ENCODE measurements around the gene TRAT1. TPM values are rescaled to one million over a fixed set of nuclear protein-coding genes. Genes with fewer than 3 reads are reported as not detected.

The TRAT1 gene
- total RNA-seq, 1 experiment from 2014 or later, result not detected

DNA sequence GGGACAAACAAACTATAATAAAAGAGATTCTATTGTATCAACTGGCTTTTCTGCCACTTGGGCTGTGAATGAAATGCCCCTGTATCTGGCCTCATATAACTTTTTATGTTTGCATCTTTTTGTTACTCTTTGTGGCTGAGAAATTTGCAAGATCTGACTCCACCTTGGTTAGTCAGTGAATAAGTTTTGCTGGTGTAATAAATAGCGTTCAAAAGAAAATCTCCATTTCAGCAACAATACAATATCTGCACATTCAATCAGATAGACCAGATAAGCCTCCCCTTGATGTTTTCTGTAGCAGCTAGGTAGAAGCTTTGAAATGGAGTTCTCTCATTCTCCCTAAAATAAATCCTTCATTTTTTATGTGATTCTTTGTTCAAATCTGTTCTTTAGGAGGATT lies 12.0 kb downstream of the TRAT1 start:
- Histone ChIP-seq H3K27ac (ENCODE audit: low read depth, low read length, poor library complexity, severe bottlenecking) (no peak overlapping the region), H3K4me3 (ENCODE audit: low read depth, low read length, poor library complexity, severe bottlenecking) (no peak overlapping the region), H3K36me3 (ENCODE audit: insufficient read depth, low read length, poor library complexity, severe bottlenecking) (no peaks in the 10 kb centered on the region), H3K27me3 (replicated peaks; ENCODE audit: insufficient read depth, low read depth, low read length, poor library complexity) (no peaks in the 10 kb centered on the region), H3K4me1 (ENCODE audit: insufficient read depth, low read length, poor library complexity, severe bottlenecking) (no peaks in the 10 kb centered on the region), H3K9me3 (ENCODE audit: low read depth, low read length, poor library complexity, severe bottlenecking) (no peaks in the 10 kb centered on the region)
- intact Hi-C loops (cut with micrococcal nuclease; ENCODE audit: unreplicated experiment), result no loop called here
- ChIA-PET CTCF (no interaction called here), POLR2A (ENCODE audit: low non-redundant PET) (no interaction called here)
- DNase-seq (ENCODE audit: low spot score), result no peak
- BruUV-seq (replicated peaks), result no TSS peak
- TF ChIP-seq, protein P1, sequence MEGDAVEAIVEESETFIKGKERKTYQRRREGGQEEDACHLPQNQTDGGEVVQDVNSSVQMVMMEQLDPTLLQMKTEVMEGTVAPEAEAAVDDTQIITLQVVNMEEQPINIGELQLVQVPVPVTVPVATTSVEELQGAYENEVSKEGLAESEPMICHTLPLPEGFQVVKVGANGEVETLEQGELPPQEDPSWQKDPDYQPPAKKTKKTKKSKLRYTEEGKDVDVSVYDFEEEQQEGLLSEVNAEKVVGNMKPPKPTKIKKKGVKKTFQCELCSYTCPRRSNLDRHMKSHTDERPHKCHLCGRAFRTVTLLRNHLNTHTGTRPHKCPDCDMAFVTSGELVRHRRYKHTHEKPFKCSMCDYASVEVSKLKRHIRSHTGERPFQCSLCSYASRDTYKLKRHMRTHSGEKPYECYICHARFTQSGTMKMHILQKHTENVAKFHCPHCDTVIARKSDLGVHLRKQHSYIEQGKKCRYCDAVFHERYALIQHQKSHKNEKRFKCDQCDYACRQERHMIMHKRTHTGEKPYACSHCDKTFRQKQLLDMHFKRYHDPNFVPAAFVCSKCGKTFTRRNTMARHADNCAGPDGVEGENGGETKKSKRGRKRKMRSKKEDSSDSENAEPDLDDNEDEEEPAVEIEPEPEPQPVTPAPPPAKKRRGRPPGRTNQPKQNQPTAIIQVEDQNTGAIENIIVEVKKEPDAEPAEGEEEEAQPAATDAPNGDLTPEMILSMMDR (conservative IDR thresholded peaks at IDR 0.05; ENCODE audit: low read depth, low read length), result no peak
- no peak for TF ChIP-seq EZH2 (IDR thresholded peaks at IDR 0.05; ENCODE audit: borderline replicate concordance, low read depth, low read length, poor library complexity, severe bottlenecking)

DNA sequence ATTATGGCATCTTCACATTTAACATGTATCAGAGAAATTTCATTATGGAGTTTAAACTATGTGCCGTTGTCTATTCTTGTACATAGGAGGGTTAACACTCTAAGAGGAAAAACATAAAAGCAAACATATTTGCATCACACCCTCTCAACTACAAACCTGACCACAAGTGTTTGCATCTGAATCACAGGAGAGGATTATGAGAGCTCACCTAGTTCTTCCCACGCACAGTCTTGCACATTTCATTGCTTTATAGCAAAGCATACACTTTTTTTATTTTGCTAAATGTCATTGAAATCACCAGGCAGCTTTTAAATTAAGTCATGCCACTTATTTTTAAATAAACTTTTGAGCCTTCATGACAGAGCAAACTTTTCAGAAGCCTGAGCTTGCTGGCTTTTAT lies 12.5 kb downstream of the TRAT1 start:
- TF ChIP-seq, protein P1 (conservative IDR thresholded peaks at IDR 0.05; ENCODE audit: low read depth, low read length), result no peak
- no peak for TF ChIP-seq EZH2 (IDR thresholded peaks at IDR 0.05; ENCODE audit: borderline replicate concordance, low read depth, low read length, poor library complexity, severe bottlenecking)
- H3K4me3 ChIP-seq (ENCODE audit: low read depth, low read length, poor library complexity, severe bottlenecking), result no peak overlapping the region
- ChIA-PET CTCF (no interaction called here), POLR2A (ENCODE audit: low non-redundant PET) (no interaction called here)
- DNase-seq (ENCODE audit: low spot score), result no peak
- H3K36me3 ChIP-seq (ENCODE audit: insufficient read depth, low read length, poor library complexity, severe bottlenecking), result no peaks in the 10 kb centered on the region
- H3K27me3 ChIP-seq (replicated peaks; ENCODE audit: insufficient read depth, low read depth, low read length, poor library complexity), result no peaks in the 10 kb centered on the region
- BruUV-seq (replicated peaks), result no TSS peak
- intact Hi-C loops (cut with micrococcal nuclease; ENCODE audit: unreplicated experiment), result no loop called here
- H3K27ac ChIP-seq (ENCODE audit: low read depth, low read length, poor library complexity, severe bottlenecking), result no peak overlapping the region
- no peaks in the 10 kb centered on the region for H3K9me3 ChIP-seq (ENCODE audit: low read depth, low read length, poor library complexity, severe bottlenecking)
- H3K4me1 ChIP-seq (ENCODE audit: insufficient read depth, low read length, poor library complexity, severe bottlenecking), result no peaks in the 10 kb centered on the region

DNA sequence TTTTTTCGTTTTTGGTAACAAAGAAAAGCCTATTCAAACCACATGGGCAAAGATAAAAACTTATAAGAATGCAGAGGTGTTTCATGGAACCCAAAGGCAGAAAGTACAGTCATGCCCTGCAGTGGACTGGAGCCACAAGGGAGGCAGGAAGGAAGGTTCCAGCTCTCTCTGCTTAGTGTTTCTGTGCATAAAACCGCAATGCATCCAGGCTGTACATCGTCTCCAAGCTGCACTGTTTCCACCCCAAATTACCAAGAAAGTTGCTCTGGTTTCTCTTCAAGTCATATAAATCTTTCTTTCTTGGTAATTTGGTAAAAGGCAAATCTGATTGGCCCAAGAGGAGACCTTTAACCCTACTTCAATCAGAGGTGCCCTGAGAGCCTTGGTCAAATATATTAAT lies 15.8 kb downstream of the TRAT1 start:
- CTCF ChIA-PET, result no interaction called here

More for the DNA sequence above, 15.8 kb downstream of the TRAT1 start:
- no peak overlapping the region for H3K4me3 ChIP-seq (ENCODE audit: low read depth, low read length, poor library complexity, severe bottlenecking)
- H3K27me3 ChIP-seq (replicated peaks; ENCODE audit: insufficient read depth, low read depth, low read length, poor library complexity), result no peaks in the 10 kb centered on the region
- TF ChIP-seq, protein P1 (conservative IDR thresholded peaks at IDR 0.05; ENCODE audit: low read depth, low read length), result no peak
- TF ChIP-seq EZH2 (IDR thresholded peaks at IDR 0.05; ENCODE audit: borderline replicate concordance, low read depth, low read length, poor library complexity, severe bottlenecking), result no peak
- BruUV-seq (replicated peaks), result no TSS peak
- POLR2A ChIA-PET (ENCODE audit: low non-redundant PET), result no interaction called here
- DNase-seq (ENCODE audit: low spot score), result no peak
- H3K36me3 ChIP-seq (ENCODE audit: insufficient read depth, low read length, poor library complexity, severe bottlenecking), result no peaks in the 10 kb centered on the region
- no peaks in the 10 kb centered on the region for H3K9me3 ChIP-seq (ENCODE audit: low read depth, low read length, poor library complexity, severe bottlenecking)
- intact Hi-C loops (cut with micrococcal nuclease; ENCODE audit: unreplicated experiment), result no loop called here
- H3K4me1 ChIP-seq (ENCODE audit: insufficient read depth, low read length, poor library complexity, severe bottlenecking), result no peaks in the 10 kb centered on the region
- no peak overlapping the region for H3K27ac ChIP-seq (ENCODE audit: low read depth, low read length, poor library complexity, severe bottlenecking)
